Measurements from ENCODE around the gene BAZ1B. TPM values are rescaled to one million over a fixed set of nuclear protein-coding genes. Genes with fewer than 3 reads are reported as not detected.

The BAZ1B gene
- total and polyA plus RNA-seq, 9 of the 15 experiments (the other 6 are each of a cell fraction or from before 2014, with no cell fraction given) = 15.0 to 134 (median 79.5) TPM

- Histone ChIP-seq H3K9me1 (ENCODE audit: control insufficient read depth, insufficient read depth, low read length) (no peaks in the 10 kb centered on the region), H3K4me3 (no peak overlapping the region), H3K27ac (ENCODE audit: extremely low read depth, low read depth, low read length) (no peak overlapping the region), H3K9me3 (replicated peaks; ENCODE audit: control insufficient read depth, insufficient read depth, low read depth, low read length) (no peaks in the 10 kb centered on the region), H3K79me2 (ENCODE audit: control insufficient read depth, insufficient read depth, low read length) (peaks cover 72% of the 10 kb centered on the region), H3K4me2 (ENCODE audit: insufficient read depth, low read length) (no peak overlapping the region), H3K9ac (ENCODE audit: insufficient read depth in 1 of 2, low read depth in 2 of 2, low read length in 2 of 2) (no peak overlapping the region), H4K20me1 (replicated peaks; ENCODE audit: control insufficient read depth, insufficient read depth, low read length) (no peaks in the 10 kb centered on the region), H3K4me1 (replicated peaks in 1 of 2; ENCODE audit: control insufficient read depth in 2 of 2, insufficient read depth in 2 of 2, low read length in 2 of 2) (no peaks in the 10 kb centered on the region), H2AFZ (ENCODE audit: low read depth, low read length) (no peak overlapping the region), H3K27me3 (ENCODE audit: control insufficient read depth in 2 of 2, insufficient read depth in 2 of 2, low read length in 2 of 2) (no peaks in the 10 kb centered on the region), H3K36me3 (ENCODE audit: control insufficient read depth, insufficient read depth, low read length) (peaks cover 94% of the 10 kb centered on the region)
- ChIA-PET CTCF (ENCODE audit: low intra/inter-chr PET ratio) (no interaction called here), POLR2A (interaction anchor here (0.9 to 1.7 kb wide), 3 partner anchors 17 to 34 kb away, joined by 3 to 5 read pairs (median 4); partner anchors contain the start of gene BAZ1B)
- in situ Hi-C loops (cut with MboI) (no loop called here), intact Hi-C loops (cut with micrococcal nuclease) (no loop called here)
- ATAC-seq (no peak), FAIRE-seq (no peak), DNase-seq (ENCODE audit: extremely low read depth in 1 of 4, low spot score in 3 of 4) (no peak)
- no TSS peak for BruUV-seq (replicated peaks)
- WGBS (ENCODE audit: insufficient coverage, low coverage, missing lambda C conversion rate) = 100% methylated on average over 1 of the region's 1 CpG
- TF ChIP-seq MAFG (tag; conservative IDR thresholded peaks at IDR 0.05) (0 out of 2 replicates have a peak, but pooled peaks have one; percentile 15), NFE2 (IDR thresholded peaks at IDR 0.05; ENCODE audit: low read depth) (peak; percentile 36; the same call in 1 of the 2 replicates), SIN3A (IDR thresholded peaks at IDR 0.05; ENCODE audit: borderline replicate concordance in 2 of 2, control insufficient read depth in 1 of 2, low read depth in 2 of 2, low read length in 2 of 2) (no peak)
Measured at GRCh38 chr7:73487486-73487885, 34.6 kb downstream of the BAZ1B start.

- Histone ChIP-seq H3K9ac (ENCODE audit: insufficient read depth in 1 of 2, low read depth in 2 of 2, low read length in 2 of 2) (no peak overlapping the region), H2AFZ (ENCODE audit: low read depth, low read length) (no peak overlapping the region), H4K20me1 (replicated peaks; ENCODE audit: control insufficient read depth, insufficient read depth, low read length) (no peaks in the 10 kb centered on the region), H3K27me3 (ENCODE audit: control insufficient read depth in 2 of 2, insufficient read depth in 2 of 2, low read length in 2 of 2) (no peaks in the 10 kb centered on the region), H3K9me1 (ENCODE audit: control insufficient read depth, insufficient read depth, low read length) (no peaks in the 10 kb centered on the region), H3K36me3 (ENCODE audit: control insufficient read depth, insufficient read depth, low read length) (peaks cover 87% of the 10 kb centered on the region), H3K4me2 (ENCODE audit: insufficient read depth, low read length) (no peak overlapping the region), H3K4me1 (replicated peaks in 1 of 2; ENCODE audit: control insufficient read depth in 2 of 2, insufficient read depth in 2 of 2, low read length in 2 of 2) (0 out of 5 replicates have a peak, but pooled peaks cover 0 to under 1% of the 10 kb centered on the region in 2 experiments), H3K9me3 (replicated peaks; ENCODE audit: control insufficient read depth, insufficient read depth, low read depth, low read length) (no peaks in the 10 kb centered on the region), H3K4me3 (no peak overlapping the region), H3K79me2 (ENCODE audit: control insufficient read depth, insufficient read depth, low read length) (peaks cover 71% of the 10 kb centered on the region), H3K27ac (ENCODE audit: extremely low read depth, low read depth, low read length) (no peak overlapping the region)
- FAIRE-seq (no peak), DNase-seq (ENCODE audit: extremely low read depth in 1 of 4, low spot score in 3 of 4) (no peak), ATAC-seq (no peak)
- intact Hi-C loops (cut with micrococcal nuclease) = no loop called here
- in situ Hi-C loops (cut with MboI) = no loop called here
- BruUV-seq (replicated peaks) = no TSS peak
- WGBS (ENCODE audit: insufficient coverage, low coverage, missing lambda C conversion rate) = 100% methylated on average over 1 of the region's 1 CpG
- no peak for TF ChIP-seq ETS2 (tag; IDR thresholded peaks at IDR 0.05; ENCODE audit: borderline replicate concordance, poor library complexity, severe bottlenecking)
- TF ChIP-seq MEF2D (tag; conservative IDR thresholded peaks at IDR 0.05; ENCODE audit: low read depth) = no peak
- TF ChIP-seq ZBTB7A (IDR thresholded peaks at IDR 0.05; ENCODE audit: borderline replicate concordance, control insufficient read depth, low read depth, low read length) = no peak
- no peak for TF ChIP-seq USF1 (CRISPR knock-in tag; IDR thresholded peaks at IDR 0.05)
- no peak for TF ChIP-seq XRCC5 (IDR thresholded peaks at IDR 0.05; ENCODE audit: low read depth, low read length)
- no peak for TF ChIP-seq CHD1 (IDR thresholded peaks at IDR 0.05; ENCODE audit: low read length)
- TF ChIP-seq C11orf30 (IDR thresholded peaks at IDR 0.05; ENCODE audit: low read depth) = 0 out of 2 replicates have a peak, but pooled peaks have one; percentile 4
- TF ChIP-seq CGGBP1 (CRISPR knock-in tag; IDR thresholded peaks at IDR 0.05) = no peak
- CTCF ChIA-PET (ENCODE audit: low intra/inter-chr PET ratio) = no interaction called here
- POLR2A ChIA-PET = no interaction called here
Measured at GRCh38 chr7:73483171-73483570, 38.9 kb downstream of the BAZ1B start.
